ENCODE data around the gene MGAT5. TPM values are rescaled to one million over a fixed set of nuclear protein-coding genes. Genes with fewer than 3 reads are reported as not detected.

MGAT5 gene
- total and polyA plus RNA-seq, 2 donors, result 17.0 to 49.4 TPM

- Histone ChIP-seq H3K36me3 (ENCODE audit: insufficient read depth) (peaks cover 5% of the 10 kb centered on the region), H3K27ac (ENCODE audit: low read depth) (no peak overlapping the region), H3K4me3 (ENCODE audit: low read depth, low read length) (no peak overlapping the region), H3K4me1 (ENCODE audit: insufficient read depth) (no peaks in the 10 kb centered on the region)
- DNase-seq (ENCODE audit: extremely low spot score), result no peak
- WGBS, result 27% methylated on average over 1 of the region's 1 CpG
Measured at GRCh38 chr2:134337631-134338030, 83.8 kb downstream of the MGAT5 start.

DNA sequence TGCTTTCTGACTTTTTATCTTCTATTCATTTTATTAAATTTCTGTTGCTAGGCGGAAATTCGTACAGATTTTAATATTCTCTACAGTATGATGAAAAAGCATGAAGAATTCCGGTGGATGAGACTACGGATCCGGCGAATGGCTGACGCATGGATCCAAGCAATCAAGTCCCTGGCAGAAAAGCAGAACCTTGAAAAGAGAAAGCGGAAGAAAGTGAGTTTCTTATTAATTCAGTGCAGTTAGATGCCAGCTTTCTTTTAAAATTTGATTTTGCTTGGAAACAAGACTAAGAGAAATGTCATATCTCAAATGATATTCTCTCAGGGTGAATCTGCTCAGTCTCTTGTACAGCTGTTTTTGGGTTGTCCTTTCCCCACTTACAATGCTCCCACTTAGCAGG lies 84.3 kb downstream of the MGAT5 start:
- whole genome bisulfite sequencing, result 96% methylated on average over 8 of the region's 8 CpGs
- Histone ChIP-seq H3K36me3 (ENCODE audit: insufficient read depth) (peaks cover 5% of the 10 kb centered on the region), H3K4me1 (ENCODE audit: insufficient read depth) (no peaks in the 10 kb centered on the region), H3K4me3 (ENCODE audit: low read depth, low read length) (no peak overlapping the region), H3K27ac (ENCODE audit: low read depth) (no peak overlapping the region)
- no peak for DNase-seq (ENCODE audit: extremely low spot score)

GRCh38 chr2:134341476-134341875 lies 87.6 kb downstream of the MGAT5 start:
- WGBS, result 89% methylated on average over 3 of the region's 3 CpGs
- no peak overlapping the region for H3K27ac ChIP-seq (ENCODE audit: low read depth)
- no peaks in the 10 kb centered on the region for H3K4me1 ChIP-seq (ENCODE audit: insufficient read depth)
- no peak for DNase-seq (ENCODE audit: extremely low spot score)
- H3K4me3 ChIP-seq (ENCODE audit: low read depth, low read length), result no peak overlapping the region
- peaks cover 6% of the 10 kb centered on the region for H3K36me3 ChIP-seq (ENCODE audit: insufficient read depth)

- no peak for DNase-seq (ENCODE audit: extremely low spot score)
- no peak overlapping the region for H3K4me3 ChIP-seq (ENCODE audit: low read depth, low read length)
Measured at GRCh38 chr2:134344954-134345697, 91.3 kb downstream of the MGAT5 start.

GRCh38 chr2:134346141-134346540 lies 92.3 kb downstream of the MGAT5 start:
- WGBS, result 89% methylated on average over 4 of the region's 4 CpGs
- DNase-seq (ENCODE audit: extremely low spot score), result no peak

More at GRCh38 chr2:134344954-134345697, 91.3 kb downstream of the MGAT5 start:
- Histone ChIP-seq H3K27ac (ENCODE audit: low read depth) (no peak overlapping the region), H3K4me1 (ENCODE audit: insufficient read depth) (peaks cover 4% of the 10 kb centered on the region), H3K36me3 (ENCODE audit: insufficient read depth) (peaks cover 1% of the 10 kb centered on the region)
- 95% methylated on average over 9 of the region's 9 CpGs for WGBS

DNA sequence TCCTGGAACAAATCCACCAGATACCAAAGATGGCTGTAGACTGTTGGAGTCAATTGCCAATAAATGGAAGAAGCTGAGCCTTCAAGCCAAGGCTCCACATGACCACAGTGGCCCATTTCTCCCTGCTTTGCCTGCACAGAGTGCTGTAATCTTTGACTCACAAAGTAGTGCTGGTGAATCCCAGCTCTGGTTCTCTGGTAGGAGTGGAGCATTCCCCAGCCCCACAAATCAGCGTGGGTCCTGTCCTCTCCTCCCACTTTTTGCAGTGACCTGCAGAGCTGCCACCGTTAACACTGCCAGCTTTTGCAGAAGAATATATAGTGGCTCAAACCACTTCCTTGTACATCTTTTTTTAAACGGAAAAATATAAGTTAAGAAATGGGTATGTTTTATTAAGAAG lies 93.9 kb downstream of the MGAT5 start:
- peaks cover 4% of the 10 kb centered on the region for H3K4me1 ChIP-seq (ENCODE audit: insufficient read depth)

More at GRCh38 chr2:134346141-134346540, 92.3 kb downstream of the MGAT5 start:
- Histone ChIP-seq H3K36me3 (ENCODE audit: insufficient read depth) (peaks cover 1% of the 10 kb centered on the region), H3K4me3 (ENCODE audit: low read depth, low read length) (no peak overlapping the region), H3K27ac (ENCODE audit: low read depth) (no peak overlapping the region), H3K4me1 (ENCODE audit: insufficient read depth) (peaks cover 4% of the 10 kb centered on the region)

GRCh38 chr2:134348239-134348638 lies 94.4 kb downstream of the MGAT5 start:
- Histone ChIP-seq H3K4me1 (ENCODE audit: insufficient read depth) (peaks cover 4% of the 10 kb centered on the region), H3K36me3 (ENCODE audit: insufficient read depth) (peaks cover 1% of the 10 kb centered on the region), H3K27ac (ENCODE audit: low read depth) (no peak overlapping the region), H3K4me3 (ENCODE audit: low read depth, low read length) (no peak overlapping the region)
- no peak for DNase-seq (ENCODE audit: extremely low spot score)
- WGBS, result 64% methylated on average over 4 of the region's 4 CpGs

More for the DNA sequence above, 93.9 kb downstream of the MGAT5 start:
- DNase-seq (ENCODE audit: extremely low spot score), result no peak
- Histone ChIP-seq H3K27ac (ENCODE audit: low read depth) (no peak overlapping the region), H3K4me3 (ENCODE audit: low read depth, low read length) (no peak overlapping the region), H3K36me3 (ENCODE audit: insufficient read depth) (peaks cover 1% of the 10 kb centered on the region)
- 43% methylated on average over 3 of the region's 3 CpGs for WGBS

GRCh38 chr2:134348760-134349159 lies 94.9 kb downstream of the MGAT5 start:
- no peak for DNase-seq (ENCODE audit: extremely low spot score)
- 43% methylated on average over 5 of the region's 5 CpGs for WGBS
- Histone ChIP-seq H3K4me1 (ENCODE audit: insufficient read depth) (peaks cover 4% of the 10 kb centered on the region), H3K4me3 (ENCODE audit: low read depth, low read length) (no peak overlapping the region), H3K36me3 (ENCODE audit: insufficient read depth) (peaks cover 1% of the 10 kb centered on the region), H3K27ac (ENCODE audit: low read depth) (no peak overlapping the region)

DNA sequence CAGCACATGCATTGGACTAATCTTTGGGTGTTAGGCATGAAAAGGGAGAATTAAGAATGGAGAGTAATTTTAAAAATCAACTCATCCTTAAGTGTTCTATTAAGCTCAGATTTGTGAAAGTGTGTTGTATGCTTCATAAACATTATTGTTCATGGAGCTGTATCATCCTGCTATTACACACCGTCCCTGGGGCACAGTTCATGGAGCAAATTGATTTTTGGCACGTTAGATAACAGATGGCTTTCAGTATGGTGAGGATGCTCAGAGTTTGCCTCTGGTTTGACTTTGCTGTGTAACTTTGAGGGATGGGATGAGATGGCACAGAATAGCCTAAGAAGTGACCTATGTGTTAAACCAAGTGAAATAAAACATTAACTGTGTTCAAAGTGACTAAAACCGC lies 97.1 kb downstream of the MGAT5 start:
- Histone ChIP-seq H3K27ac (ENCODE audit: low read depth) (no peak overlapping the region), H3K36me3 (ENCODE audit: insufficient read depth) (no peaks in the 10 kb centered on the region), H3K4me1 (ENCODE audit: insufficient read depth) (peaks cover 4% of the 10 kb centered on the region), H3K4me3 (ENCODE audit: low read depth, low read length) (no peak overlapping the region)
- 63% methylated on average over 3 of the region's 3 CpGs for WGBS
- no peak for DNase-seq (ENCODE audit: extremely low spot score)

- no peak overlapping the region for H3K4me3 ChIP-seq (ENCODE audit: low read depth, low read length)
- H3K36me3 ChIP-seq (ENCODE audit: insufficient read depth), result no peaks in the 10 kb centered on the region
- H3K27ac ChIP-seq (ENCODE audit: low read depth), result no peak overlapping the region
- peaks cover 4% of the 10 kb centered on the region for H3K4me1 ChIP-seq (ENCODE audit: insufficient read depth)
- DNase-seq (ENCODE audit: extremely low spot score), result no peak
- WGBS, result 100% methylated on average over 2 of the region's 2 CpGs
Measured at GRCh38 chr2:134351899-134352298, 98.0 kb downstream of the MGAT5 start.

- Histone ChIP-seq H3K4me1 (ENCODE audit: insufficient read depth) (peaks cover 2% of the 10 kb centered on the region), H3K4me3 (ENCODE audit: low read depth, low read length) (no peak overlapping the region), H3K36me3 (ENCODE audit: insufficient read depth) (no peaks in the 10 kb centered on the region), H3K27ac (ENCODE audit: low read depth) (no peak overlapping the region)
- 96% methylated on average over 3 of the region's 3 CpGs for WGBS
- no peak for DNase-seq (ENCODE audit: extremely low spot score)
Measured at GRCh38 chr2:134352844-134353243, 99.0 kb downstream of the MGAT5 start.

DNA sequence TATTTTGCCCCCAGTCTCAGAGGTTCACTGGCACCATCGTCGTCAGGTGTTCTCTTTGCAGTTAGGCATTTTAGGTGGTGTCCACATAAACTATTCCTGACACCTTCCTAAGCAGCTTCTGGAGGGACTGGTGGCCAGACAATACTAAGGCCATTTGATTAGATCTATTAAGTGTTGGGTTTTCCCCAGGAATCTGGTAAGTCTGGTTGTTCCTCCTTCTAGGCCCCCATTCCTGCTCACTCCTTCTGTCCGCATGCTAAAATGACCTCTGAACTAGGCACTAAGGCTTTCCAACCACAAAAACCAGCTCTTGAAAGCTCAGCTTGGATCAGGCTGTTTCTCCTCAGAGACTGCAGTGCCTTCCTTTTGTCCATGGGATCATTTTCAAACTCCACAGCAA lies 100.7 kb downstream of the MGAT5 start:
- Histone ChIP-seq H3K36me3 (ENCODE audit: insufficient read depth) (no peaks in the 10 kb centered on the region), H3K4me1 (ENCODE audit: insufficient read depth) (no peaks in the 10 kb centered on the region), H3K4me3 (ENCODE audit: low read depth, low read length) (no peak overlapping the region), H3K27ac (ENCODE audit: low read depth) (no peak overlapping the region)
- no peak for DNase-seq (ENCODE audit: extremely low spot score)
- WGBS, result 96% methylated on average over 3 of the region's 3 CpGs

DNA sequence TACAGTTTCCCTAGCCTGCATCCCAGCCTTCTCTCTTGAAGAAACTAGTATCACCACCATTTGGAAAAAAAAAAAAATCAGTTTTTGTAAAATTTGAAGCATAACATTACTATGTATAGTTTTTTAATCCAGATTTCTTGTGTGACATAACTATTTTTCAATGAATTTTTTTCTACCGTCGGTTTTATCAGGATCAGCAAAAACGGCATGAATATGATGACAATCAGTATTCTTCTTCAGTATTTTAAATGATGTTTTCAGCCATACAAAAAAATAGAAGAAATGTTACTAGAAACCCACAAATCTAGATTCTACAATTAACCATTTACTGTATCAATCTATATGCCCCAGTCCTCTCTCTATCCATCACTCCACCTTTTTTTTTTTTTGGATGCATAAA lies 103.9 kb downstream of the MGAT5 start:
- 96% methylated on average over 3 of the region's 3 CpGs for WGBS
- DNase-seq (ENCODE audit: extremely low spot score), result no peak
- H3K36me3 ChIP-seq (ENCODE audit: insufficient read depth), result no peaks in the 10 kb centered on the region
- no peak overlapping the region for H3K27ac ChIP-seq (ENCODE audit: low read depth)
- no peak overlapping the region for H3K4me3 ChIP-seq (ENCODE audit: low read depth, low read length)
- no peaks in the 10 kb centered on the region for H3K4me1 ChIP-seq (ENCODE audit: insufficient read depth)

GRCh38 chr2:134359367-134360081 lies 105.7 kb downstream of the MGAT5 start:
- no peak for DNase-seq (ENCODE audit: extremely low spot score)

More at GRCh38 chr2:134359367-134360081, 105.7 kb downstream of the MGAT5 start:
- no peak overlapping the region for H3K4me3 ChIP-seq (ENCODE audit: low read depth, low read length)
- H3K36me3 ChIP-seq (ENCODE audit: insufficient read depth), result no peaks in the 10 kb centered on the region
- no peaks in the 10 kb centered on the region for H3K4me1 ChIP-seq (ENCODE audit: insufficient read depth)
- 49% methylated on average over 10 of the region's 10 CpGs for WGBS
- H3K27ac ChIP-seq (ENCODE audit: low read depth), result no peak overlapping the region
